PFSK-1 (cell line): Measurements from ENCODE around the gene UCKL1.

Experiments
- POLR2AphosphoS5 ChIP-seq: IDR thresholded peaks from 2 replicates; pipeline ENCODE4 v1.6.1; 2012; ENCODE audit warnings: low read depth, mild to moderate bottlenecking, control low read depth, low read length, moderate library complexity
- REST ChIP-seq, 2 experiments: IDR thresholded peaks; 2 replicates each; pipeline versions ENCODE4 v1.6.1 to v1.8.0; 2011 to 2012; ENCODE audit warnings: low read depth in 2 of 2, low read length in 2 of 2, control low read depth in 1 of 2, inconsistent platforms in 1 of 2, mild to moderate bottlenecking in 1 of 2, moderate library complexity in 1 of 2; ENCODE audit not compliant: insufficient read depth in 1 of 2
- SIN3A ChIP-seq: IDR thresholded peaks from 2 replicates; pipeline ENCODE4 v1.6.1; 2012; ENCODE audit warnings: mild to moderate bottlenecking, low read length, moderate library complexity, borderline replicate concordance; ENCODE audit not compliant: insufficient read depth
- TAF1 ChIP-seq: IDR thresholded peaks from 2 replicates; pipeline ENCODE4 v1.6.1; 2012; ENCODE audit warnings: low read length, control low read depth, borderline replicate concordance; ENCODE audit not compliant: insufficient read depth

GRCh38 chr20:63900413-63900812 is 55.8 kb downstream of the UCKL1 start:
- TF ChIP-seq REST (IDR thresholded peaks at IDR 0.05; ENCODE audit: insufficient read depth in 1 of 2, low read depth in 2 of 2, low read length in 2 of 2) (no peak), SIN3A (no peak), POLR2AphosphoS5 (no peak), TAF1 (no peak)
